Left colon (tissue), 2 donors: ENCODE measurements around the gene PLCL2. TPM values are rescaled to one million over a fixed set of nuclear protein-coding genes. Genes with fewer than 3 reads are reported as not detected.

Source experiments
- ATAC-seq: fragments of 200-7000 bp; cut with Tn5 transposase; one replicate; pipeline ENCODE4 v1.9.1; 2020; ENCODE audit warnings: mild to moderate bottlenecking, moderate library complexity
- DNase-seq, 2 donors: peaks; one replicate each; pipeline ENCODE4 v3.0.0-alpha.2; 2020
- intact Hi-C, 2 donors: fragments of 100-400 bp; cut with DNase I in 1 of 2; cut with micrococcal nuclease in 1 of 2; formaldehyde crosslinking; loops; one replicate each; pipeline versions ENCODE4 v1.11.2 to v1.14.0; 2022; cut with DNase I, micrococcal nuclease
- total RNA-seq, 2 donors: library from RNA; stranded (reverse); fragmentation: NEBNext Ultra II Directional; extraction: Animal tissue kit (Norgen Biotek cat#: 25700); gene quantifications; one replicate each; pipeline ENCODE4 v1.2.1, GENCODE V29; 2021
- donor health status: DM: no; HTN: no; CAD: no.
- donor health status: DM: yes; HTN: yes; CAD: no.

Gene PLCL2
- total RNA-seq, 2 donors from 2014 or later = 15.3 to 28.7 TPM

DNA sequence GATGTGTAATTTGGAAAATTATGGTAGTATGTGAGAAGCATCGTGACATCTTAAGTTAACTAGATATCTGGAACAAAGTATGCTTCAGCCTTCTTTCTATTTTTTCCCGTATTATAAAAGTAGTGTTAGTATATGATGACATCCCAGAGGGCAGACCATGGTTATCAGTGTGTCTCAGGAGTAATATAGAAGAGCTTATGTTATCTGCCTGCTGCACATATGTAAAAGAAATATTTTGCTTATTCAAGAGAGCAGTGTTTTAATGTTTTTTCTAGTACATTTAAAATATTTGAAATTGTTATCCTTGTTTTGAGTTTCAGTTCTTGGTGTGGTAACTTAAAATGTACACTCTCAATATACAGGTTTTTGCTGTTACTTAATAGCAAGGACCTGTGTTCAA lies 24.1 kb downstream of the PLCL2 start:
- ATAC-seq (no peak), DNase-seq (no peak)
- intact Hi-C loops = no loop called here

DNA sequence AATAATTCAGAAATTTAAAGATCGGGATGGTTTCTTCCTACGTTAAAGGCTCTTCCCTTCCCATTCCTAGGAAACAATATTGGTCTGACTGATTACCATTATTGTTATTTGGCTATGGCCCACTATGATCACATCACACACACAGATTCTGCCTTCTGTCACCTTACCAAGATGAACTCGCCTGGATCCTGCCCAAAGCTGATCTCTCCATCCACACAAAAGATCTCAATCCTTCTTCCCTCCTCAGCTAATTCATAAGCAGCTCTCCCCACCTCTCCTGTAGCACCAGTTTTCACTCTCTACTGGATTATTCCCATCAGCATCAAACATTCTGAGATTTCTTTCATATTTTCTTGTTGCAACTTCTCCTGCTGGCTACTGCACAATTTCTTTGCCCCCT lies 25.0 kb downstream of the PLCL2 start:
- DNase-seq (no peak), ATAC-seq (no peak)
- intact Hi-C loops = no loop called here

DNA sequence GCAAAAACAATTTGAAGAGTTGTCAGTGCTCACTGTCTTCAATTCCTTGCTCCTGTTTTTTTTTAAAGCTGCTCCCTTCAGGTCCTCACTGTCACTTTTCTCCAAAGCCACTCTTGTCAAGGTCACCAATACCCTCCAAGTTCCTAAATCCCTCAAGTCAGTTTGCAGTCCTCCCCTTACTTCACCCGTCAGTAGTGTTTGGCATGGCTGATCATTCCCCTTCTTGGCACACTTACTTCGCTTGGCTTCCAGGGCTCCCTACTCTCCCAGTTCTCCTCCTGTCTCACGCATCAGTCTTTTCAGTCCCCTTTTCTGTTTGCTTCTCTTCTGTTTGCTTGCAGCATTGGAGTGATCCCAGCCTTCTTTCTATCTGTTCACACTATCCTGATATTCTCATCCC lies 25.5 kb downstream of the PLCL2 start:
- DNase-seq (no peak), ATAC-seq (no peak)
- intact Hi-C loops = no loop called here

DNA sequence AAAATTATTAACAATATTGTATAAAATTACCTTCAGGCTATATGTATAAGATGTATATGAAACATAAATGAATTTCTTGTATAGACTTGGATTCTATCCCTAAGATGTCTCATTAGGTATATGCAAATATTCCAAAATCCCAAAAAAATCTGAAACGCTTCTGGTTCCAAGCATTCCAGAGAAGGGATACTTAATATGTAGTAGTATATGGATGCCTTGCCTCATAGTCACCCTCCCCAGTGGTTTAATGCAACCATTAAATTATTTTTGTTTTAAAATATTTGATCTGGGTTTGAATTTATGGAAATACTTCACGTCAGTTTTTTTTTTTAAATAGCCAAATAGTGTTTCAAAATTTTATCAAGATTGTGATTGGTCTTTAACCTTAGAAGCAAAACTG lies 27.2 kb downstream of the PLCL2 start:
- DNase-seq (no peak), ATAC-seq (no peak)
- intact Hi-C loops = no loop called here

DNA sequence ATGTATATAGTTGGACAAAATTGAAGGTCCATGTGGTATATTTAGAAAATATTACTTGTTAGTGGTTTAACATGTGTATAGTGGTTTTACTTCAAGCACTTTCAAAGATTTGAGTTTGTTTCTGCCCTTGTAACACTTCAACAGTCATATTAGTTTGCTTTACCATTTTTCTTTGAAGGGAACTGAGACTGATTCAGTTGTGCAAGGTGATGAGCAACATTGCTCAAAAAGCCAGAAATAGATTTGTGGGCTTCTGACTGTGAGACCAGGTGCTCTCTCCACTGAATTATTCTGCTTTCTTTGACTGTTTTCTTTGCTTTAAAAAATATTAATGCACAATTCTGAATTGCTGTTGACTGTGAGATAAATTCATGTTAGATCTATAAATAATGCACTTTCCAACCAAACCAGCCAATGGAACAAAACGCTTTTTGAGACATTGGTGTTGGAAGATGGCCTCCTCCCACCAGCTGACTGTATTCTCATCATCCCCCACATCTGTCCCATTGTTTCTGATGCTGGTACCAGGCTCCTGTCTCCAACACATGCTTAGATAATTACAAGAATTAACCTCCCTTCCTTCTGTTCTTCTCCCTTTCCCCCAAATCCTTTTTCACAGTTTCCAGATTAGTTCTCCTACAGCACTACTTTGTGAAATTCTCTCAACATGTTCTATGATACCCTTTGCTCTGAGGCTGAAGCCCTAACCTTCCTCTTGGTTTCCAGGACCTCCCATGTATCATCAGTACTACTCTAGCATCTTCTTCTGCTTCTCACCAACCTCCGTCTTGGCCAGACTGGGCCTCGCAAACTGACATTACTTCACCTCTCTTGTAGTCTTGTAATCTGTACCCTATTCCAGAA lies 27.9 kb downstream of the PLCL2 start:
- DNase-seq (no peak), ATAC-seq (no peak)
- intact Hi-C loops = no loop called here

DNA sequence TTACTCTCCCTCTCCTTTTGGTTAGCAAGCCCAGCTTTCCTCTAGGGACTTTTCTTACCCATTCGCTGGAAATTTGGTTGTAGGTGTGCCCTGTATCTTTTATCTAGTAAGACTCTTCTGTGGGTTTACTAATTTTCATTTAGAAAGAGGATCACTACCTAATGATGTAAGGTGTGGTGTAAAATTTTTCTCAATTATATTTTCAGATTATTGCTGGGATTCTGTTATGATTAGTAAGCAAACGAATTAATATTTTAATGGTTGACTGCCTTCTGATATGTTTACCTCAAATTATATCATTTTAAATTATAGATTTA lies 28.5 kb downstream of the PLCL2 start:
- DNase-seq (no peak), ATAC-seq (no peak)
- intact Hi-C loops = no loop called here

DNA sequence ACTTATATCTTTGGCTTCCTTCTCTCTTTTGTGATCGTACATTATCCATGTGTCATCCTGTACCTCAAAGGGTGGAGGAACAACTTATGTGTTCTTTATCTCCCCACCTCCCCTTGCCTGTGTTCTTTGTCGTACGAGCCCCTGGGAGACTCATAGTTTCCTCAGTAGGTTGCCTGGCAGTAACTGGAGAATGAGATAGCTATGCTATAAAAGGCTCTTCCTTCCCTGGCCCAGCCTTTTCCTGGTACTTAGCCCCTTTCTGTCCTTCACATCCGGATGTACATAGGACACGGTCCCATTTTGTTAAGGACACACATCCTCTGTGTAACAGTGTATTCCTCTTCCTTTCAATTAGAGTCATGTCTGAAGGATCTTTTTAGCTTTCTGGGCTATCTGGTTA lies 32.1 kb downstream of the PLCL2 start:
- intact Hi-C loops = no loop called here
- ATAC-seq = peak; percentile 36
- no peak for DNase-seq

DNA sequence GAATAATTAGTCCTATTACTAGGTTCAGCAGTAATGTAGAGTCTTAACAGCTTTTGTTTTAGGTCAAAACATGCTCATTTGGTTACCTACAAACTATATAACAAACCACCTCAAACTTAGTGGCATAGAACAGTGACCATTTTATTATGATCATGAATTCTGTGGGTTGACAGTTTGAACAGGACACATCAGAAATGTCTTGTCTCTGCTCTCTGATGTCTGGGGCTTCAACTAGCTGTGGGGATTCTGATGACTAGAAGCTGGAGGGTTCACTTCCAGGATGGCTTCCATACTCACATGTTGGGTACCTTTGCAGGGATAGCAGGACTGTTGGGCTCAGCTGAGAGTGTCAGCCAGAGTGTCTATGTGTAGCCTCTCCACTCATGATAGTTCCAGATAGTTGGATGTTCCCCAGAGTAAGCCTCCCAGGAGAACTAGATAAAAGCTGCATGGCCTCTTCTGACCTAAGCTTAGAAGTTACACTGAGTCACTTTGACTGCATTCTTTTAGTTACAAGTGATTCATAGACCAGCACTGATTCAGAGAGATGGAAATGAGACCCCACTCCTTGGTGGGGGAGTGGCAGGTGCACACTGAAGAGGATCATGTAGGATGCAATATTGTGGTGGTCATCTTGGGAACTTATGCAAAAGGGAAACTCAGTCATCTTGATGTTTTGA lies 32.6 kb downstream of the PLCL2 start:
- ATAC-seq = peak; percentile 16
- no peak for DNase-seq
- intact Hi-C loops = no loop called here

DNA sequence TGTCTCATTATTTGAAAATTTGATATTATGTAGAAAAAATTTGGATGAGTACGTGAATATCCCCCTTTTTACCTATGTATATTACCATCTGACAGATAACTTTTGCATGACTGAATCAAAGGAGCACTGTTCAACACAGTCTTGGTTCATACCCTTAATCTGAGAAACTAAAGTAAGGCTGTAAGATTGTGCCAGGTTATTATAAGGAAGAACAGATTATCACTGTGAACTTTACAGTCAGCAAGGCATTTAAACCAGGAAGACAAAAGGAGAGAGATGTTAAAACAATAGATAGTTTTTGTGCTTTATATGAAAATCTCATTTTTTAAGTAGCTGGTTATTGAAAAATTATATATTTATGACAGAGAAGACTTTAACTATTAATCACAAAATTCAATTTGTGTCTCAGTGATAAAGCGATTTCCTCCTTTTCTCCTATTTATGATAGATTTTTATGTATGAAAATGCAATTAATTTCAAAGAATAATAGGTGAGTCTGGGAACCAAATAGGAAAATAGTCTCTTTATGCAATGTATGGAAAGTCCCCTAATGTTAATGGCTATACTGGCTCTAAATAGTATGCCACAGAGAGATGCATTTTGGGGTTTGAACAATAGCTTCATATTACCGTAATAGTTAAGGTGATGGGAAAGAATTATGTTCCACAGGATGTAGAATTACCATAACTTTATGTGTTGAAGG lies 33.4 kb downstream of the PLCL2 start:
- intact Hi-C loops = no loop called here
- ATAC-seq (peak; percentile 78), DNase-seq (no peak)

DNA sequence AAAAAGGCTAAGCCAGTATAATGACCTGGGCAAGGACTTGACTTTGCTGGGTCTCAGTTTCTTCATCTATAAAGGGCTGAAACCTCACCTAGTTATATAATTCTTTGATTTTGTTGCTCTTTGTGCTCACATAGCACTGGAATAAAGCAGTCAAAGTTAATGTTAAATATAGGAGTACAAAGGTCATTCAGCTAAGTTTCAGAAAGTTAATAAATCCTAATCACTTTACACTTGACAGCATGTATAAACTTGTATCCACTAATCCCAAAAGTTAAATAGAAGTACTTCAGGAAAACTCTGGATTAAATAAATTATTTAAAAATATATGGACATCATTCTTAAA lies 33.9 kb downstream of the PLCL2 start:
- intact Hi-C loops = no loop called here
- ATAC-seq (peak; percentile 92), DNase-seq (no peak)

DNA sequence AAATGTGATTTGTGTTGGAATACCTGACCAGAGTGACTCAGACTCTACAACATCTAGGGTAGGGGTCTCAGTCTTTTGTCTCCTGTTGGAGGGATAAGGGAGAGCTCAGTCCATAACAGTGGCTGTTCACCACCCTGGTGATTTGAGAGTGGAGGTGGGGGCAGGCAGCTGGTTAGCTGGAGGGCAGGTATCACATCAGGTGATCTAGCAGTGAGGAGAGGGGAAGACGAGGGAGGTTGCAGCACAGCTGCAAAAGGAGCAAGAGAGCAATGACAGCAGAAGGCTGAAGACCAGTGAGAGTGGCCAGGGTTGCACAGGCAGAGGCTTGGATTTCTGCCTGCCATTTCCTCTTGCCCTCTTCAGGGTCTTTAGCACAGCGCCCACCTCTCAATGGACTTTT lies 38.4 kb downstream of the PLCL2 start:
- DNase-seq (no peak), ATAC-seq (no peak)
- intact Hi-C loops = no loop called here

DNA sequence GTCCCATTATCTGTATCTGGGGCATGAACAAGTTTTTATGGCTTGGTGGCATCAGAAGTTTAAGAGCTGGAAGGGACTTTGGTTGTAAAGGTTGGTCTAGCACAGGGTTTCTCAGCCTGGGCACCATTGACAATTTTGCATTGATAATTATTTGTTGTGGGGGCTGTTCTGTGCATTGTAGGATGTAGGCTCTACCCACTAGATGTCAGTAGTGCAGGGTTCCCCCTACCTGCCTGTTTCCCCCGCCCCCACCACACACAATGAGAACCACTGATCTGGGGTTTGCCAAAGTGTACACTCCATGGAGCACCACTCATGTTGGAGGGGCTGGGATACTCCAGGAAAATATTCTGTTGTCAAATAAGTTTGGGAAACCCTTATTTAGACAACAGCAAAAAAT lies 42.7 kb downstream of the PLCL2 start:
- ATAC-seq = no peak

DNA sequence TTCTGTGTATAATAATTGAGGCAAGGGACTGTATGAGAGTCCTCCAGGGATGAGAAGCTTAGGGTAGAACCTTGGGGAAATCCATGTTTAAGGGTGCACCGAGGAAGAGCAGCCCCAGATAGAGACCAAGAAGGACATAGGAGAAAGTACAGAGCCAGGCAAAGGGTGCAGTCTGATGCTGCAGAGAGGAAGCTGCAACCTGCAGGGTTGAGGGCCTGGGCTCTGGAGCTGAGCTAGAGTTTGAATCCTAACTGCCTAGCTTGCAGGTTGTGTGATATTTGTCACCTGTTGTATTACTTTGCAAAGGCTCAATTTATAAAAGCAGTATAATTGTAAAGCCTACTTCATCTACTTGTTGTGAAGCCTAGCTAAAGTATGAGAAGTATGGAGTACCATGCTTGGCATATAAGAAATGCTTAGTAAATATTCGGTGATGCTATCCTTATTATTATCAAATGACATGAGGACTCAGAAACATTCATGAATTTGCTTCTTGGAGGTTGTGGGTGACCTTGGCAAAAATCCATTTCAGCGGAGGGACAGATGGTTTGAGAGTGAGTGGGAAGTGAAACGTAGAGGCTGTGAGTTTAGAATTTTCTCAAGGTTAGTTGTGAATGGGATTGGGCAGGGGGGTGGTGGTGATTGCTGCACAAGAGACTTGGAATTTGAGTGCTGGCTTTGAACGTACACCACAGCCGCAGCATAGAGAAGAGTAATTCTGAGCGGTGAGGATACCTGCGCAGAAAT lies 43.8 kb downstream of the PLCL2 start:
- no peak for DNase-seq
- intact Hi-C loops = no loop called here
- no peak for ATAC-seq

More for the DNA sequence above, 42.7 kb downstream of the PLCL2 start:
- intact Hi-C loops = no loop called here
- DNase-seq = no peak

DNA sequence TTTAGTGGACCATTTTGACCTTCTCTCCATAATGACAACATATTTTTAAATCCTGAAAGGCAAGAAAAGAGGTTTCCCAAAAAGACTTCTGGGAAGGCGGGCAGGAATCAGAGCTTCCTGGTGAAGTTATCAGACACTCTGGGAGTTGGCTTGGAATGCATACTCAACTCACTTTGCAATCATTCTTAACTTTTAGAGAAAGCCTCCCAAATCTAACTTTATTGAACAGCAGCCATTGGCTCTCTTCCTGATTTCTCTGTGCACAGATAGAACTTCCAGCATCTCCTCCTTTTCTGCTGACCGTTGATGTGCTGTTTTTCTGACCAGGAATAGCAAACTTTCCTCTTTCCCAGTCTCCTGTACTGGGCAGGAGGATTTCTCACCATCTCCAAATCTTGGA lies 44.6 kb downstream of the PLCL2 start:
- DNase-seq (no peak), ATAC-seq (no peak)
- intact Hi-C loops = no loop called here

DNA sequence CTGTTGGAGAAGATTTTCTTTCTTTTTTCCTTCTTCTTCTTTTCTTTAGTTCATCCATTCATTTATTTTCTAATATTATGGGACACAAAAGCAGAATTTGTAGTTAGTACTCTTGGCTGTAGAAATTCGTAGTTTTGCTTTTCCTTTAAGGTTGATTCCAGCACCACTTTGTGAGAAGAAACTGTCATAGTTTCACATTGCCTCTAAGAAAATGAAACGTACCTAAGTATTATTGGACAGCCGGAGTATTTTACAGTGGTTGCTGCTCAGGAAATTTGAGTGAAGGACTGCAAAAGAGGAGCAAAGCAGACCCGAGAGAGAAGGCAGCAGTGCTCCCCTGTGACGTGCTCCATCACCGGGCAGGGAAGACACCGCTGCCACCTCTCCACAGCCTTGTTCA lies 48.1 kb downstream of the PLCL2 start:
- intact Hi-C loops = no loop called here
- no peak for ATAC-seq
- no peak for DNase-seq

DNA sequence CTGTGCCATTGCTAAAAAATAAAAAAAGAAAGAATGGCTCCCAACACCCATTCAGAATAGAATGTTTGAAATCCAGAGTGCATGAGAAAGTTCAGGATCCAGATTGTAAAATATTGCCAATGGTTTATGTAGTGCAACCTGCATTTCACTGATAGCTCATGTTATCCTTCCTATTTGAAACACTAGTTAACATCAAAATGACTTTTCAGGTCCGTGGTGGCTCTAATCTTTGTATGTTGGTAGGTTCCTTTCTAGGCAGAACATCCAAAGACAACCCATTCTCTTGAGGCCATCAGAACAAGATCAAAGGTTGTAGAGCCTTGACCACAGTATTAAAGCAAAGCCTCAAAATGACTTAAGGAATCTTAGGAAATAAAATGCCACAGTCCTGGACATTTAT lies 51.0 kb downstream of the PLCL2 start:
- DNase-seq (no peak), ATAC-seq (no peak)
- intact Hi-C loops = no loop called here

DNA sequence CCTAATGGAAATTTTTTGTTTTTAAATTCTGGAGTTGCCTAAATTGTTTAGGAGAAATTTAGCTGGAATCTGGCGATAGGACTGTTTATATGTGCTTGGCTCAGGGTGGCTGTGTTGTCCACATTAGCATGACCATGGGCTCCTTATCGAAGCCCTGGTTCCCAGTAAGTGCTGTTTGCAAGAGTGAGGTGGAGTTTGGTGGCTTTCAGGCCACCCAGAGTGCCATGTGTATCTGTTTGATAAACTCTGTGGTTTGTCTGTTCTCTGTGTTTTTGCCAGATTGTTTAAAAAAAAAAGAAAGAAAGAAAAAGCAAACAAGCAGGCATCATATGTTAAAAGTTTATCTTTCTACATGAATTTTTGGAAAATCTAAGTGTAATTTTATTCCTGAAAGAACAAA lies 51.5 kb downstream of the PLCL2 start:
- ATAC-seq (no peak), DNase-seq (no peak)
- intact Hi-C loops = no loop called here

DNA sequence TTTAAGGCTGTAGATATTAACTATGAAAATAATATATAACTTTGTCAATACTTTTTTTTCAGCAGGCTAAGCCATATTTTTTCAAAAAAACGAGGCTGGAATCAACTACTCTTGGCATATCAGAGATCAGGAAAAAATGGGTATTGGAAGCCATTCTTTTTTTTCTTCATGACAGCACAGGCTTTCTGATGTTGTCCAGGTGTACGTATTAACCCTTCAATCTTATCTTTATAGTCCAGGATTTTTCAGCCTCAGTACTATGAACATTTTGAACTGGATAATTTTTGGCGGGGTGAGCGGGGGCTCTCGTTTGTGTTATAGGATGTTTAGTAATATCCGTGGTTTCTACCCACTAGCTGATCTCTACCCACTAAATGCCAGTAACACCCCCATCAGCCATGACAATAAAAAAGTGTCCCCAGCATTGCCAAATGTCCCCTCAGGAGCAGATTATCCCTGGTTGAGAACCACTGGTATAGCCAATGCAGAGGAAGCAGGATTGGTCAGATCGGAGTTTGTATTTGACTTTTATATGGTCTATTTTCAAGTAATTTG lies 52.0 kb downstream of the PLCL2 start:
- intact Hi-C loops = no loop called here
- ATAC-seq (no peak), DNase-seq (no peak)

DNA sequence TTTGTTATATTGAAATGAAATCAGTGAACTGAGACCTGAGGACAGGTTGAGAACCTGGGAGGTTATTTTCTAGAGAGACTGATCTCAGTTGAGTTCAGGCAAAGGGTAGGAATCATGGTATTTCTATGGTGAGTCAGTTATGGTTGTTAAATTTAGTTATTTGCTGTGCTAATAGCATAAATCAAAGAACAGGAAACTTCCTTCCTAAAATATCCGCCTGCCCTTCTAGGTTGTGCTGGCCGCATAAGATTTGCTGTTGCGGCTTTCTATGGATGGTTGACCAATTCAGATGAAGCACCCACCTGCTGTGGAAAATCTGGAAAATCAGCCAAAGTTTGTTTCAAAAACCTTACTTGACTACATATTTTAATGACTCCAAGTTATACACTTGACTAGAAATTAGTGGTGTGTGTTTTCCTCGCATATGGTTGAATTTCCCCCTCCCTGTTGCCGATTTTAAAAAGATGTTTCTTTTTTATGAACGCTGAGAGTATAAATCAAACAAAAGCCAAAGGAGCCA lies 52.6 kb downstream of the PLCL2 start:
- intact Hi-C loops = no loop called here
- no peak for ATAC-seq
- DNase-seq = no peak
